T47D (cell line): ENCODE data around the gene KLK4.

Source experiments
- DNase-seq, 2 experiments: peaks; one replicate each; pipeline versions ENCODE4 v3.0.0 to v3.0.0-alpha.2; 2011 to 2012; ENCODE audit warnings: low read depth in 1 of 2, low spot score in 1 of 2
- JUND ChIP-seq: IDR thresholded peaks from 2 replicates; pipeline ENCODE4 v1.6.1; 2012; ENCODE audit warnings: low read depth
- in situ Hi-C: cut with HindIII; loops from 2 replicates; pipeline ENCODE4 v1.10.0; 2016; ENCODE audit warnings: low sequenced_read_pairs, low pct_unique_long_range_greater_than_20kb

The KLK4 gene

DNA sequence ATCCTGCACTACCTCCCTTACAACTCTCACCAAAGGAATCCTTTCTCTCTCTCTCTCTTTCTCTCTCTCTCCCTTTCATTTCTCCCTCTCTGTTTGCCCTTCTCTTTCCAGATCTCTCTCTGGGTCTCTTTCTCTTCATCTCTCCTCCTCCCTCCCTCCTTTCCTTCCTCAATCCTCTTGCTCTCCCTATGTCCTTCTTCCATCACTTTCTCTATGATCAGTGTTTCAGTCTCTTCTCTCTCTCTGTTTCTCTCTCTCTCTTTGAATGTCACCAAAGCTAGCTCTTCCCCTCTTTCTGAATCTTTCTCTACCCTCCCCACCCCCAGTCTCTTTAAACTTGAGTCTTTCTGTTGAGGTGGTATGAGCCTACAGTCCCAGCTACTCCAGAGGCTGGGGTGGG, 19.8 kb upstream of the KLK4 start:
- no peak for DNase-seq
- no peak for TF ChIP-seq JUND
- in situ Hi-C loops = no loop called here

DNA sequence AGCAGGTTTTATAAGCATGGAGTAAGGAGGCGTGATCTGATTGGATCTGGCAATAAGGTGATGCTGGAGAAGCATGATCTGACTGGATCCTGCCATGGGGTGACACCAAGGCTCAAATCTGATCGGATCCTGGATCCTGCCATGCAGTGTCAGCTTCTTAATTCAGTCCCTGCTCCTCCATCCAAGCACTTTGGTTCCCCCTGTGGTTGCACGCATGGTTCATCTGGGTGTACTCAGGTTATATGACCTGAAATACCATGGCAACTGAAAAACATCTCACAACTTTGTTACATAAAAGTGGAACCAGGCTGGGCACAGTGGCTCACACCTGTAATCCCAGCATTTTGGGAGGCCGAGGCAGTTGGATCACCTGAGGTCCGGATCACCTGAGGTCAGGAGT, 17.6 kb upstream of the KLK4 start:
- DNase-seq = peak in 1 of 2 experiments; percentile 24
- TF ChIP-seq JUND = no peak
- in situ Hi-C loops = no loop called here

DNA sequence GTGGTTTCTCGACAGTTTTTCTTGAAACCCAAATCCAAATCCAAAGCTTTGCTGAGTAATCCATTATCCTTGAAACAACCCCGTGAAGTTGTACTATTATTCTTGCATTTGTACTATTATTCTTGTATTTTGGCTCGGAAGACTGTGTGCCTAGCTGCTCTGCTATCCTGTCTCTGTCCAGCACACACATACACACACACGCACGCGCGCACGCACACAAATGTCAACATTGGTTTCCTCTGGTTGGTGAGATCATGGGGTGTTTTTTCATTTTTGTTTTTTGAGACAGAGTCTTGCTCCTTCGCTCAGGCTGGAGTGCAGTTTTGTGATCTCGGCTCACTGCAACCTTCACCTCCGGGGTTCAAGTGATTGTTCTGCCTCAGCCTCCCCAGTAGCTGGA, 14.9 kb upstream of the KLK4 start:
- DNase-seq = no peak
- in situ Hi-C loops = no loop called here
- TF ChIP-seq JUND = no peak

DNA sequence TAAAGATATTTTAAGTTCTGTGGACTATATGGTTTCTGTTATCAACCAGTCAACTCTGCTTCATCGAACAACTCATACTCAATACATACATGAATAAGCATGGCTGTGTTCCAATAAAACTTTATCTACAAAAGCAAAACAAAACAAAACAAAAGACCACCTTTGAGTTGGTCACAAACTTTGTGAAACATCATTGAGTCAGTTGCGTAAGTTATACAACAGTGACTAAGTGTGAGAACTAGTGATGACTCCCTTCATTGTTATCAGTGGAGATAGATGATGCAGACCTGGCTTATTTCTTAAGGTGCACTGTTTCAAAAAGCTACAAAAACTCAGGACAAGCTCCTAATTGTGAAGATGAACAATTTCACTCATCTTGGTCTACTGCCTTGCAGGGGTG, 14.5 kb upstream of the KLK4 start:
- in situ Hi-C loops = no loop called here
- DNase-seq = no peak
- TF ChIP-seq JUND = no peak

DNA sequence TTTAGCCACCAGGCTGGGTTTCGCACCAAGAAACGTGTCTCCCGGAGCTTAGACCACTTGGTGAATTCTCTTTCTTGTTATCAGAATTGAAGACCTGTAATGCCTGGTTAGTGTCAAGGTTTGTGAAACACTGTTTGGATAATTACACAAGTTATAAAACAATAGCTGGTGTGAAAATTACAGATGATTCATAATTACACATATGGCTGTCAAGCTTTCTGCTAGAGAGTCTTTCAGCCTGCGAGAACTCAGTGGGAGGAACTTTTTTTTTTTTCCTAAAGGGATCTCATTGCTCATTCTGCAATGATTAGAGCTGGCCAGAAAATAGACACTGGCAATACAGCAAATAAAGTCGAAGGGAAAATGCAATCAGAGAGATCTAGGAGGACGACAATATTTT, 13.4 kb upstream of the KLK4 start:
- no peak for TF ChIP-seq JUND
- DNase-seq = no peak
- in situ Hi-C loops = no loop called here

DNA sequence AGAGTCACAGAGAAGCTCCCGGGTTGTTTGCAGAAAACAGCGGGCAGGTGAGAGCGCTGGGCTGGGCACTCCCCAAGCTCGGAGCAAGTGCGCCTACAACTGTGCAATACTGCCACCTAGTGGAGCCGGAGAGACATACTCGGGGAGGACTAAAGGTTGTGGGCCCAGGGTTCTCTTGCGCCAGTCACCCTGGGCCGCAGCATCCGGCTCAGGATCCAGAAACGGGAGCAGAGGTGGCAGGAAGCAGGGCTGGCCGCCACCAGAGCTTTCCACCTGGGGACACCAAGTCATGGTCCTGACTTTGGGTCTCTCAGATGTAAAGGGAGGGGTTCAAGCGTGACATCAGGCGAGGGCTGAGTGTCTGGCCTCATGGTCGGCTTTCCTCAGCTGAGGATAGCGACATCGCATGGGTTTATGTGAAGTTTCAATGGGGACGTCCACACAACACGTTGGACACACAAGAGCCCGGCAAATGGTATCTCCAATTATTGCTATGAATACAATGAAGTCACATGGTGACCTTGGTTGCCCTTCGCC, 11.2 kb upstream of the KLK4 start:
- peak; percentile 59 to 85 for DNase-seq
- no peak for TF ChIP-seq JUND
- in situ Hi-C loops = no loop called here

DNA sequence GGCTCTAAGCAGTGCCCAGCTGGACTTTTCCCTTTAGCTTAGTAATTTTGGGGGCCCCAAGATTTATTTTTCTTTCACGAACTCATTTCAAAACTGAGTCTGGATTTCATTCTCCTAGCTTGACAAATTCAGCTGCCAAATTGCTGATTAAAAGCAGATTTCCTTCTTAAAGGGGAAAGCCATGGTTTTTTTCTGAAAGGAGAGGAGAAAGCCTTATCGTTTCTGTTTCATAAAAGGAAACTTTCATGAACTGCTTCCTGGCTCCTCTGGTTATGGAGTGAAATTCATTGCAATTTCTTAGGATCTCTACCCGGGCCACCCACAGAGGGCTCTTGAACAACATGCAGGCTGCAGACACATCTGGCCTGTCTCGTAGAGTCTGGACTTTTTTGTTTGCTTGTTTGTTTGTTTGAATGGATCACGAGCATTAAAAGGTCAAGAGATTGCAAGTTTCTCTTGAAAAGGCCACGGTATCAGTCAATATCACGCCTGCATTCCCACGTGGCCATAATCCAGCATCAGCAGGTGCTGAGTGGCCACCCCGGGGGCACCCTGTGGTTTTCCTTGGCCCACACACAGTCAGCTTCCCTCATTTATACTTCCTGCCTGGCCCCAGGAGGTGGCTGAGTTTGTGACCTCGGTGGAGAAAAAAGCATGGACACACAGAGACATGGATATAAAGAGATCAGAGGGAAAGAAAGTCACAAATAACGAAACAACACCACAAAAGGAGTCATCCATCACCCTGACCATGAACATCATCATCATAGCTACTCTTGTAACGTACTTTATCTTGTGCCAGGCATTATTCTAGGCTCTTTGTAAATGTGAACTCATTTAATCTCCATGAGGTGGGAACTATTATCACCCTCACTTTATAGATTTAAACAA, 10.5 kb upstream of the KLK4 start:
- in situ Hi-C loops = no loop called here
- no peak for DNase-seq
- no peak for TF ChIP-seq JUND

DNA sequence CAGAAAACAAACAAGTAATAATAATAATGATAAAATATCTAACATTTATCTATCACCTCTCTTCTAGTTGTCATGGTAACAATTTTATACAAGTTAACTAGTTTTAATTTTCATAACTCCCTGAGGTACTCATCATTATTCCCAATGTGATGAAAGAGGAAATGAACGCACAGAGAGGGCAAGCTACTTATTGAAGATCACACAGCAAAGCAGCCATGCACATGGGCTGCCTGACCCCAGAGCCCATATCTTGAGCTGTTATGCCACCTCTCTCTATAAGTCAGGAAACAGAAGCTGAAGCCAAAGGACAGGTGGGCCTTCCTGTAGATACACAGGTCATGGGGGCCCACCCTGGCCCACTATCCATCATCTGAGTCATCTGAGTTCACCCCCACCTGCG, 4.9 kb upstream of the KLK4 start:
- no peak for TF ChIP-seq JUND
- DNase-seq = no peak
- in situ Hi-C loops = no loop called here

DNA sequence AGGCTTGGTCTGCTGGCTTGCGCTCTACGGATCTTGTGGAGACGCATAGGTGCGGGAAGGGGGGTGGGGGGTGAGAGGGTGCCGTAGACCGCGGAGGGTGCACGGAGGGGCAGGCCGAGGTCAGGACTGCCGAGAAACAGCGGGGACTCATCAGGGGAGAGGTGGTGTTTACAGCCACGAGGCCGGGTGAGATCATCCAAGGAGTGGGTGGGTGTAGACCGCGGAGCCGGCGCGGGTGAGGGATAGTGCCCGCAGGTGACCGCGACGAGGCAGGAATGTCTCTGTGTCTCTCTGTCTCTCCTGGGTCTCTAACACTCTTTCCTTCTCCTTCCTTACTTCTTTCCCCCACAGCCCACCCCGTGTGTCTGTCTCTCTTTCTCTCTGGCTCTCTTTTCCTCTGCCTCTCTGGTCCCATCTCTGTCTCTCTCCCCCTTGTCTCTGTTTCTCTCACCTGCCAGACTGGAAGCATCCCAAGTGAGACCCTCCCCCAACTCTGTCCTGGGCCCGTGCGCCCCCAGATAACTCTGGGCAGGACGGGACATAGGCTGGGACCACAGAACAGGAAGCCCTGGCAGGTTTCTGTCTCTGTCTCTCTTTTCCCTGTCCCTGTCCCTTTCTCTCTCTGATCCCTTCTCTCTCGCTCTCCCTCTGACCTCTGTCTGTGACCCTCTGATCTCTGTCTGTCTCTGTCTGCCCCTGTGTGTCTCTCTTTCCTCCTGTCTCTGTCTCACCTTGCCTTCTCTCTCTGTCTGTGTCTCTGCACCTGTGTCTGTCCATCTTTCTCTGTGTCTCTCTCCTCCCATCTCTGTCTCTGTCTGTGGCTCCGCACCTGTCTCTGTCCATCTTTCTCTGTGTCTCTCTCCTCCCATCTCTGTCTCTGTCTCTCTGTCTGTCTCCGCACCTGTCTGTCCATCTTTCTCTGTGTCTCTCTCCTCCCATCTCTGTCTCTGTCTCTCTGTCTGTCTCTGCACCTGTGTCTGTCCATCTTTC, 1.8 kb upstream of the KLK4 start:
- in situ Hi-C loops = no loop called here
- DNase-seq = no peak
- no peak for TF ChIP-seq JUND

DNA sequence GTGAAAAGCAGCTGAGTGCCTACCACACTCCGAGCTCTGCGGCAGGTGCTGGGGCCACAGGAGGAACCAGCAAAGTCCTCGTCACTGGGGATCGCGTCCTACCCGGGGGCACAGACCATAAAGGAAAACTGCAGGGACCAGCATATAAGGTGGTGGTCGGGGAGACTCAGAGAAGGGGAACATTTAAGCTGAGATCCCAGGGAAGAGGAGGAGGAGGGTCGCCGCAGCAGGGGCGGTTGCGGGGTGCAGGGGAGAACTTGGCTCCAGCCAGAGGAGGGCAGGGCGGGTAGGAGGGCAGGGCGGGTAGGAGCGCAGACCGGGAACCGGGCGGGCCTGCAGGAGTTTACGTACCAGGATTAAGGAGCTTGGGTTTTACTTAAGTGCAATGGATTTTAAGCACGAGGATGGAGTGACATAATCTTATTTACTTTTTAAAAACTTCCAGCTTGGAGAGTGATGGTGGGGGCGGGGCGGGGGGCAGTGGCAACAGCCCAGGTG, 956 bp upstream of the KLK4 start:
- in situ Hi-C loops = no loop called here
- TF ChIP-seq JUND = no peak
- DNase-seq = no peak

DNA sequence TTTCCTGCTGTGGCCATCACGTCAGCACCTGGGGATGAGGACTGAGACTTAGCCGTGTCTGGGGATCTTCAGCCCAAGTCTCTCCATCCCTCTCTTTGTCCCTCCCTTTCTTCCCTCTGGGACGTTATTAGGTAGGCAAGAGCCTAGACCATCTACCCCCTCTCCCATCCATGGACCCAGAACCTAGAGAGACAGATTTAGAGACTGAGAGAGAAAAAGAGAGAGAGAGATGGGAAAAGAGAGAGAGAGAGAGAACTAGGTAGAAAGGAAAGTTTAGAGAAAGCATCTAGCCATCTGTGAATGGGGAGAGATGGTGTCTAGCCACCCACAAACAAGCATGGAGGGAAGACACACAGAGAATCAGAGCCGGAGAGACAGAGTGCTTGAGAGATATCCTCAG, 473 bp downstream of the KLK4 start:
- in situ Hi-C loops = no loop called here
- DNase-seq = no peak
- no peak for TF ChIP-seq JUND

DNA sequence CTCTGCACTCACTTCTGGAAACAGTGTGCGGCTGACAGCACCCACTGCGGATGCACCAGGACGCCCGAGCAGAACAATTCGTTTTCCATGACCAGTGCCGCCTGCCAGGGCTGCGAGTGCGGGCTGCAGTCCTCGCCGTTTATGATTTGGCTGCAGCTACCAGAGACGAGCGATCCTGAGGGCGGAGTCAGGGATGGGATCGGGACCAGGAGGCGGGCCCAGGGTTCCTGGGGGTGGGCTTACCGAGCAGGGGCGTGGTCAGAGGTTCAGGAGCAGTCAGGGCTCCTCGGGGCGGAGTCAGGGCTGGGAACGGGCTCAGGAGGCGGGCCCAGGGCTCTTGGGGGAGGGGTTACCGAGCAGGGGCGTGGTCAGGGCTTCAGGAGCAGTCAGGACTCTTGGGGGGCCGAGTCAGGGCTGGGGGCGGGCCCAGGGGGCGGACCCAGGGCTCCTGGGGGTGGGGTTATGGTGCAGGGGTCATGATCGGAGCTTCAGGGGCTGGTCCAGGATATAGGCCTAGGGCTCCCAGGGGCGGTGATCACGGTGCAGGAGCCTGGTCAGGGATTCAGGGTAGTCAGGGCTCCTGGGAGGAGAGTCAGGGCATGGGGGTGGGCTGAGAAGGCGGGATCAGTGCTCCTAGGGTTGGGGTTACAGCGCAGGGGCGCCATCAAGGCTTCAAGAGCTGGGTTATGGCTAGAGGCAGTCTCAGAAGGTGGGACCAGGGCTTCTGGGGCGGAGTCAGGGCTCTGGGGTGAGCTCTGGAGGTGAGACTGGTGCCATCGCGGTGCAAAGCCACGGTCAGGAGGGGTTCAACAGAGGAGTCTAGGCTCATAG, 1.7 kb downstream of the KLK4 start:
- peak; percentile 74 to 94 for DNase-seq
- in situ Hi-C loops = no loop called here
- TF ChIP-seq JUND = no peak
